HepG2 (cell line): Measurements from ENCODE around the gene BTRC. TPM values are rescaled to one million over a fixed set of nuclear protein-coding genes. Genes with fewer than 3 reads are reported as not detected.

Experiments used
- AKNA ChIP-seq: sonication (generic); formaldehyde crosslinking; IDR thresholded peaks from 2 replicates; pipeline ENCODE4 v1.4.0; 2020; ENCODE audit warnings: missing genetic modification reagents, borderline replicate concordance
- CBX2 ChIP-seq, 2 experiments: fragments of 200-600 bp in 1 of 2; sonication (generic); formaldehyde crosslinking in 1 of 2; IDR thresholded peaks; 2 replicates each; pipeline versions ENCODE4 v1.7.0 to v1.8.1; 2018 to 2022; ENCODE audit warnings: low read depth in 2 of 2, low read length in 1 of 2, mild to moderate bottlenecking in 1 of 2, missing genetic modification reagents in 1 of 2
- GTF3A ChIP-seq: sonication (generic); formaldehyde crosslinking; conservative IDR thresholded peaks from 2 replicates; pipeline ENCODE4 v1.4.0; 2020; ENCODE audit warnings: mild to moderate bottlenecking, missing genetic modification reagents
- HBP1 ChIP-seq: IDR thresholded peaks from 2 replicates; pipeline ENCODE4 v1.6.1; 2016; ENCODE audit warnings: low read depth, control low read depth
- IRF2 ChIP-seq: IDR thresholded peaks from 2 replicates; pipeline ENCODE4 v1.6.1; 2018; ENCODE audit warnings: missing genetic modification reagents, missing compliant biosample characterization
- RBFOX2 ChIP-seq: fragments of 200-400 bp; formaldehyde crosslinking; IDR thresholded peaks from 2 replicates; pipeline ENCODE4 v1.6.1; 2017; ENCODE audit warnings: low read depth, mild to moderate bottlenecking, low read length
- RNF2 ChIP-seq: fragments of 450-650 bp; conservative IDR thresholded peaks from 2 replicates; pipeline ENCODE4 v1.6.1; 2016; ENCODE audit warnings: low read depth
- SRF ChIP-seq: IDR thresholded peaks from 2 replicates; pipeline ENCODE4 v1.6.1; 2011; ENCODE audit warnings: mild to moderate bottlenecking, low read depth, low read length, moderate library complexity
- ZBTB1 ChIP-seq: sonication (generic); formaldehyde crosslinking; IDR thresholded peaks from 2 replicates; pipeline ENCODE4 v1.4.0; 2020; ENCODE audit warnings: missing genetic modification reagents, borderline replicate concordance
- ZBTB43 ChIP-seq: sonication (generic); formaldehyde crosslinking; conservative IDR thresholded peaks from 2 replicates; pipeline ENCODE4 v1.4.0; 2020; ENCODE audit warnings: missing genetic modification reagents
- ZFP91 ChIP-seq: sonication (generic); formaldehyde crosslinking; IDR thresholded peaks from 2 replicates; pipeline ENCODE4 v1.9.0; 2022; ENCODE audit warnings: missing genetic modification reagents, mild to moderate bottlenecking, borderline replicate concordance
- ZNF234 ChIP-seq: sonication (generic); formaldehyde crosslinking; conservative IDR thresholded peaks from 2 replicates; pipeline ENCODE4 v1.5.1; 2020; ENCODE audit warnings: mild to moderate bottlenecking, missing genetic modification reagents
- ZNF382 ChIP-seq: sonication (generic); formaldehyde crosslinking; IDR thresholded peaks from 2 replicates; pipeline ENCODE4 v1.5.0; 2020; ENCODE audit warnings: missing genetic modification reagents, mild to moderate bottlenecking, borderline replicate concordance
- ZNF501 ChIP-seq: sonication (generic); formaldehyde crosslinking; IDR thresholded peaks from 2 replicates; pipeline ENCODE4 v1.5.1; 2020; ENCODE audit warnings: mild to moderate bottlenecking, moderate library complexity, missing genetic modification reagents
- ZNF558 ChIP-seq: sonication (generic); formaldehyde crosslinking; IDR thresholded peaks from 2 replicates; pipeline ENCODE4 v1.9.0; 2022; ENCODE audit warnings: mild to moderate bottlenecking, missing genetic modification reagents, borderline replicate concordance
- ZNF562 ChIP-seq: sonication (generic); formaldehyde crosslinking; IDR thresholded peaks from 2 replicates; pipeline ENCODE4 v1.8.0; 2022; ENCODE audit warnings: missing genetic modification reagents, borderline replicate concordance
- ZNF704 ChIP-seq: sonication (generic); formaldehyde crosslinking; IDR thresholded peaks from 2 replicates; pipeline ENCODE4 v1.8.1; 2023; ENCODE audit warnings: mild to moderate bottlenecking, inconsistent platforms, moderate library complexity, missing genetic modification reagents, borderline replicate concordance
- ZNF709 ChIP-seq: sonication (generic); formaldehyde crosslinking; IDR thresholded peaks from 2 replicates; pipeline ENCODE4 v1.5.0; 2020; ENCODE audit warnings: mild to moderate bottlenecking, missing genetic modification reagents
- polyA plus RNA-seq, 8 experiments: library from polyadenylated mRNA; depleted of rRNA in 3 of 8; stranded (reverse) in 7 of 8; unstranded in 1 of 8; fragments of >200 nt; fragmentation: Illumina TruSeq in 4 of 8; extraction: Trizol in 4 of 8; gene quantifications; 2 replicates each; pipeline versions ENCODE4 v1.2.1 to v1.2.3, GENCODE V29; 2011 to 2016; ENCODE audit warnings: low read depth in 4 of 8, missing spikeins in 1 of 8, mixed read lengths in 1 of 8; ENCODE audit not compliant: insufficient read depth in 1 of 8
- total RNA-seq, 5 experiments: library from RNA; depleted of rRNA; stranded (reverse); fragments of >200 nt; fragmentation: Illumina TruSeq; extraction: Trizol; gene quantifications; 2 replicates each; pipeline ENCODE4 v1.2.3, GENCODE V29; 2016; ENCODE audit warnings: low read depth in 1 of 5

Gene BTRC
- total and polyA plus RNA-seq, 2 of the 13 experiments (the other 11 are each of a cell fraction or from before 2014, with no cell fraction given): 12.0 to 14.4 TPM

GRCh38 chr10:101354328-101355071 lies 535 bp downstream of the BTRC start (continued):
- no peak for TF ChIP-seq ZNF704 (CRISPR knock-in tag)
- no peak for TF ChIP-seq ZNF709 (CRISPR knock-in tag)
- TF ChIP-seq ZNF501 (CRISPR knock-in tag): no peak
- TF ChIP-seq ZBTB1: no peak
- TF ChIP-seq ZBTB43 (CRISPR knock-in tag): no peak
- no peak for TF ChIP-seq SRF
- no peak for TF ChIP-seq RNF2
- peak; percentile 79; the same call in 1 of the 2 replicates for TF ChIP-seq ZFP91 (CRISPR knock-in tag)
- no peak for TF ChIP-seq GTF3A (CRISPR knock-in tag)
- TF ChIP-seq ZNF234: no peak
- no peak for TF ChIP-seq ZNF382 (CRISPR knock-in tag)
- no peak for TF ChIP-seq ZNF562 (CRISPR knock-in tag)
- TF ChIP-seq CBX2 (IDR thresholded peaks at IDR 0.05; ENCODE audit: low read depth, low read length): no peak
- no peak for TF ChIP-seq CBX2 (CRISPR knock-in tag; IDR thresholded peaks at IDR 0.05; ENCODE audit: low read depth)
- no peak for TF ChIP-seq IRF2 (CRISPR knock-in tag)
- peak; percentile 52; the same call in 1 of the 2 replicates for TF ChIP-seq RBFOX2
- TF ChIP-seq ZNF558 (CRISPR knock-in tag): no peak
- no peak for TF ChIP-seq HBP1 (CRISPR knock-in tag)
- no peak for TF ChIP-seq AKNA (CRISPR knock-in tag)
